PFSK-1 (cell line): ENCODE measurements around the gene CRX.

Experiments
- POLR2AphosphoS5 ChIP-seq: IDR thresholded peaks from 2 replicates; pipeline ENCODE4 v1.6.1; 2012; ENCODE audit warnings: low read depth, mild to moderate bottlenecking, control low read depth, low read length, moderate library complexity
- REST ChIP-seq, 2 experiments: IDR thresholded peaks; 2 replicates each; pipeline versions ENCODE4 v1.6.1 to v1.8.0; 2011 to 2012; ENCODE audit warnings: low read depth in 2 of 2, low read length in 2 of 2, control low read depth in 1 of 2, inconsistent platforms in 1 of 2, mild to moderate bottlenecking in 1 of 2, moderate library complexity in 1 of 2; ENCODE audit not compliant: insufficient read depth in 1 of 2
- SIN3A ChIP-seq: IDR thresholded peaks from 2 replicates; pipeline ENCODE4 v1.6.1; 2012; ENCODE audit warnings: mild to moderate bottlenecking, low read length, moderate library complexity, borderline replicate concordance; ENCODE audit not compliant: insufficient read depth

GRCh38 chr19:47813304-47813994 lies 8.3 kb upstream of the CRX start:
- TF ChIP-seq SIN3A (no peak), POLR2AphosphoS5 (no peak), REST (IDR thresholded peaks at IDR 0.05; ENCODE audit: insufficient read depth in 1 of 2, low read depth in 2 of 2, low read length in 2 of 2) (no peak)
